Measurements from ENCODE around the gene ZDHHC21. TPM values are rescaled to one million over a fixed set of nuclear protein-coding genes. Genes with fewer than 3 reads are reported as not detected.
A peak's percentile ranks its signal among the peaks of the same experiment; 100 is the strongest.

ZDHHC21 gene
- total and polyA plus RNA-seq, 8 donors, result 2.8 to 7.2 (median 3.8) TPM

DNA sequence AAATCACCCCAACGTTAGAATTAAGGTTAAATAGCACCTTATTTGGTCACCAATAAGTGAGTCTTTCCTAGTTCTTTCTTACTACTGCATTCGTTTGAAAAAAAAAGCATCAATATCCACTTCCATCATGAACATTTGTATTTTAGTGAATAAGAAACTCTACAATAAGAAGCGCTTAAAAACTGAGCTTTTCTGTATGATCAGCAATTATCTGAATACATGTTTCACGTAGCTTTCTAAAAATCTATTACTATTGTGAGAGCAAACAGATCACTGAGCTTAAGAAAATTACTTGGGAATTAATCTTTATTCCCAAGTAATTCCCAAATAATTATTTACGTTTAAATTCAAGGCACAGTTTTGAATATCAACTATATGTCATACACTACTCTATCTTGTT, 32.5 kb downstream of the ZDHHC21 start:
- H3K27me3 ChIP-seq, result no peaks in the 10 kb centered on the region
- H3K36me3 ChIP-seq, result no peaks in the 10 kb centered on the region
- ATAC-seq (no peak), DNase-seq (no peak), FAIRE-seq (no peak)
- intact Hi-C loops (cut with DNase I), result no loop called here
- WGBS, 2 donors, result 84 to 89% methylated on average over 5 of the region's 5 CpGs
- TF ChIP-seq, protein P1, sequence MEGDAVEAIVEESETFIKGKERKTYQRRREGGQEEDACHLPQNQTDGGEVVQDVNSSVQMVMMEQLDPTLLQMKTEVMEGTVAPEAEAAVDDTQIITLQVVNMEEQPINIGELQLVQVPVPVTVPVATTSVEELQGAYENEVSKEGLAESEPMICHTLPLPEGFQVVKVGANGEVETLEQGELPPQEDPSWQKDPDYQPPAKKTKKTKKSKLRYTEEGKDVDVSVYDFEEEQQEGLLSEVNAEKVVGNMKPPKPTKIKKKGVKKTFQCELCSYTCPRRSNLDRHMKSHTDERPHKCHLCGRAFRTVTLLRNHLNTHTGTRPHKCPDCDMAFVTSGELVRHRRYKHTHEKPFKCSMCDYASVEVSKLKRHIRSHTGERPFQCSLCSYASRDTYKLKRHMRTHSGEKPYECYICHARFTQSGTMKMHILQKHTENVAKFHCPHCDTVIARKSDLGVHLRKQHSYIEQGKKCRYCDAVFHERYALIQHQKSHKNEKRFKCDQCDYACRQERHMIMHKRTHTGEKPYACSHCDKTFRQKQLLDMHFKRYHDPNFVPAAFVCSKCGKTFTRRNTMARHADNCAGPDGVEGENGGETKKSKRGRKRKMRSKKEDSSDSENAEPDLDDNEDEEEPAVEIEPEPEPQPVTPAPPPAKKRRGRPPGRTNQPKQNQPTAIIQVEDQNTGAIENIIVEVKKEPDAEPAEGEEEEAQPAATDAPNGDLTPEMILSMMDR (IDR thresholded peaks at IDR 0.05), result no peak
- no peaks in the 10 kb centered on the region for H3K9me3 ChIP-seq
- H3K27ac ChIP-seq, result no peak overlapping the region
- no peak overlapping the region for H3K4me3 ChIP-seq
- no peaks in the 10 kb centered on the region for H3K4me1 ChIP-seq

DNA sequence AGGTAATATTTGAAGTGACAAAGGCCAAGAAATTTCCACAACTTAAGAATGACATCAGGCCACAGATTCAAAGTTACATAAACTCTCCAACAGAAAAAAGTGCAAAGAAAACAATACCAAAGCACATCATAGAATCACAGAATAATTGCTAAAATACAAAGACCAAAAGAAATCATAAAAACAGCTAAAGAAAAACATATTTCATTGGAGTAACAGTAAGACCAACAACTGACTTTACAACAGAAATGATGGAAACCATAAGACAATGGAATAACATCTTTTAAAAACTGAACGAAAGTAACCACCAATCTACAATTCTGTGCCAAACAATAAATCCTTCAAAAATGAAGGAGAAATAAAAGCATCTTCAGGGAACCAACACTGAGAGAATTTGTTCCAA, 38.3 kb downstream of the ZDHHC21 start:
- WGBS, 2 donors, result 97% methylated on average over 1 of the region's 1 CpG
- no peaks in the 10 kb centered on the region for H3K36me3 ChIP-seq
- H3K4me3 ChIP-seq, result no peak overlapping the region
- TF ChIP-seq, protein P1 (IDR thresholded peaks at IDR 0.05), result no peak
- no peak overlapping the region for H3K27ac ChIP-seq
- H3K4me1 ChIP-seq, result peaks cover 0 to 5% (median 0%) of the 10 kb centered on the region in 3 donors
- DNase-seq (no peak), ATAC-seq (no peak), FAIRE-seq (no peak)
- intact Hi-C loops (cut with DNase I), result no loop called here
- no peaks in the 10 kb centered on the region for H3K27me3 ChIP-seq
- no peaks in the 10 kb centered on the region for H3K9me3 ChIP-seq

DNA sequence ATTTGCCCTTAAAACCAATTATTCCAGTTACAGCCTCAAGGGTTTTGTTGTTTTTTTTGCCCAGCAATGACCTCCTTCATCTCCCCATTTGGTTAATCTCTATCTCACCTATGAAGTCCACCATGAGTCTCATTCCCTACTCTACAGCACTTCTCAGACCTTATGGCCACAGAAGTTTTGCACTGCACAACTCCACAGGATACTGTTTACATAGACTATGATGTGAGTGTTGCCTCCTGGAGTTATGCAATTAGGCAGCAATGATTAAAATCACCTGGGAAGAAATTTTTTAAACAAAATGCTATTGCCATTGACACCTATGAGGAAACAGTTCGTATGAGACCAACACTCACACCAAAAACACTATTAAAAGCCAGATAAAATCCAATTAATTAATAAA, 39.7 kb downstream of the ZDHHC21 start:
- H3K4me3 ChIP-seq, result no peak overlapping the region
- FAIRE-seq (no peak), ATAC-seq (peak in 1 of 4 donors; percentile 48), DNase-seq (no peak)
- no peaks in the 10 kb centered on the region for H3K27me3 ChIP-seq
- no peaks in the 10 kb centered on the region for H3K9me3 ChIP-seq
- TF ChIP-seq, protein P1 (IDR thresholded peaks at IDR 0.05), result no peak
- 76 to 84% methylated on average over 1 of the region's 1 CpG for WGBS, 2 donors
- H3K27ac ChIP-seq, result no peak overlapping the region
- H3K36me3 ChIP-seq, result no peaks in the 10 kb centered on the region
- intact Hi-C loops (cut with DNase I), result no loop called here
- peaks cover 0 to 5% (median 0%) of the 10 kb centered on the region in 3 donors for H3K4me1 ChIP-seq

DNA sequence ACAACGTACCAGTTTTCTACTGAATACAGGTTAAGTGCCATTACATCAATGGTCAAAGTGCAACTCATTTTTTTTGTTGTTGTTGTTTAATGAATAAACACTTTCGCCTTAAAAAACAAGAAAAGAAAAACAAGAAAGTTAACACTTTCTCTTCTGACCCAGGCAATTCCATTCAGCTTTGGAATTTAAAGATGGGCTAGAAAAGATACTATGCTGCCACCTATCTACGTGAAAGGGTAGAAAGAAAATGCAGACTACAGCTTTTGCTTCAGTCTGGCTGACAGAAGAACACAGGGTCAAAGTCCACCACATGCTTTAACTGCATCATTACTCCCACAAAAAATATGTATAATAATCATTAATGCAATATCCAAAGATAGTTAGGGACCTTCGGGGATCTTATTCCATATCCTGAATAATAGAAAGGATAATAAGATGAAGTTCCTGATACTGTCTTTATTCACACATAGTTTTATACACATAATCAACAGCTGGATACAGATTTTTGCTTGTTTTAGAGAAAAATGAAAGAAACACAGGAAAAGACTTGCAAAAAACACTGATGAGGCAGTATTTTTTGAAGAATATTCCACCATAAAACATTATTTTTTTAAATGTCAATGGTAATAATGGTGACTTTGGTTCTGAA, 40.4 kb downstream of the ZDHHC21 start:
- 39 to 40% methylated on average over 4 of the region's 4 CpGs for WGBS, 2 donors
- FAIRE-seq, result peak; percentile 87
- Histone ChIP-seq H3K9me3 (no peaks in the 10 kb centered on the region), H3K27me3 (no peaks in the 10 kb centered on the region), H3K4me1 (peaks cover 0 to 5% (median 0%) of the 10 kb centered on the region in 3 donors), H3K36me3 (no peaks in the 10 kb centered on the region), H3K4me3 (no peak overlapping the region), H3K27ac (no peak overlapping the region)
- ATAC-seq, result peak; percentile 78 to 99 (median 90)
- TF ChIP-seq, protein P1 (IDR thresholded peaks at IDR 0.05), result peak in 2 of 4 donors; percentile 14 to 23
- DNase-seq, result peak in 1 of 6 donors; percentile 20
- intact Hi-C loops (cut with DNase I), result no loop called here

DNA sequence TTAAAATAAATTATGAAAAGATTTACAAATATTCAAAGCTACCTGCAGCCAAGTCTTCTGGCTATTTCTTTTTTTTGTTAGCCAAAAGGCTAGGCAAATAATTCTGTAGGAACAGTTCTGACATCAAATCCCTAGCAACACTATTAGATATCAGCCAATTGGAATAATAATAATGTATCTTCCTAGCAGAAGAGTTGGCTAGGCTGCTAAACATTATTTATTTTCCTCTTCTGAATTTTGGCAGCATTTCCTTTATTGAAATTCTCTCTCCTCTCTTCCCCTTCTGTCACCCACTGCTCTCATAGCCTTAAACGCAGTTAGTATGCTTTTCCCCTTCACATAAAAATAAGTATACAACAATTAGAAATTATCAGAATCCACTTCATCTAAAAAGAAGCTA, 42.6 kb downstream of the ZDHHC21 start:
- 90% methylated on average over 1 of the region's 1 CpG for WGBS, 2 donors
- FAIRE-seq (no peak), ATAC-seq (no peak), DNase-seq (no peak)
- intact Hi-C loops (cut with DNase I), result no loop called here
- H3K4me1 ChIP-seq, result peaks cover 0 to 5% (median 0%) of the 10 kb centered on the region in 3 donors
- no peaks in the 10 kb centered on the region for H3K27me3 ChIP-seq
- H3K27ac ChIP-seq, result no peak overlapping the region
- TF ChIP-seq, protein P1 (IDR thresholded peaks at IDR 0.05), result no peak
- H3K9me3 ChIP-seq, result no peaks in the 10 kb centered on the region
- no peaks in the 10 kb centered on the region for H3K36me3 ChIP-seq
- H3K4me3 ChIP-seq, result no peak overlapping the region
